A549 (cell line): ENCODE measurements around the gene NOXA1.

Experiments used
- BHLHE40 ChIP-seq: IDR thresholded peaks from 2 replicates; pipeline ENCODE4 v1.6.1; 2012; ENCODE audit warnings: low read depth, low read length, inconsistent platforms
- CEBPB ChIP-seq, 2 experiments: fragments of >200 bp in 1 of 2; sonication (Bioruptor Twin) in 1 of 2; formaldehyde crosslinking in 1 of 2; IDR thresholded peaks; 2 replicates each; pipeline ENCODE4 v1.6.1; 2012 to 2016
- EHF ChIP-seq: fragments of 250-450 bp; sonication (Bioruptor Pico); IDR thresholded peaks from 2 replicates; pipeline ENCODE4 v1.5.0; 2020; ENCODE audit warnings: mild to moderate bottlenecking
- EP300 ChIP-seq, 2 experiments: fragments of >200 bp; sonication (Bioruptor Twin); formaldehyde crosslinking; IDR thresholded peaks; 2 replicates in 1 of 2; 3 replicates in 1 of 2; pipeline ENCODE4 v1.6.1; 2016 to 2017
- JUNB ChIP-seq: fragments of >200 bp; sonication (Bioruptor Twin); formaldehyde crosslinking; IDR thresholded peaks from 2 replicates; pipeline ENCODE4 v1.6.1; 2016
- KDM1A ChIP-seq: fragments of 200-600 bp; sonication (generic); IDR thresholded peaks from 2 replicates; pipeline ENCODE4 v1.6.1; 2016; ENCODE audit warnings: low read depth, mild to moderate bottlenecking
- MYC ChIP-seq: IDR thresholded peaks from 2 replicates; pipeline ENCODE4 v1.6.1; 2012; ENCODE audit warnings: mild to moderate bottlenecking, inconsistent platforms, low read length, improper control_type of control experiment, borderline replicate concordance
- PHF8 ChIP-seq: fragments of 200-600 bp; sonication (generic); IDR thresholded peaks from 2 replicates; pipeline ENCODE4 v1.6.1; 2016; ENCODE audit warnings: low read depth, mild to moderate bottlenecking, antibody characterized with exemption, moderate library complexity, borderline replicate concordance
- POLR2A ChIP-seq: IDR thresholded peaks from 2 replicates; pipeline ENCODE4 v1.6.1; 2012; ENCODE audit warnings: mild to moderate bottlenecking, low read length
- POLR2AphosphoS2 ChIP-seq: conservative IDR thresholded peaks from 2 replicates; pipeline ENCODE4 v1.6.1; 2012; ENCODE audit warnings: low read length, improper control_type of control experiment, inconsistent platforms
- SMC3 ChIP-seq: fragments of >200 bp; sonication (Bioruptor Twin); formaldehyde crosslinking; IDR thresholded peaks from 3 replicates; pipeline ENCODE4 v1.6.1; 2018; ENCODE audit warnings: inconsistent platforms
- ZNF302 ChIP-seq: fragments of 250-450 bp; sonication (Bioruptor Pico); IDR thresholded peaks from 2 replicates; pipeline ENCODE4 v1.9.0; 2021; ENCODE audit warnings: inconsistent platforms, mild to moderate bottlenecking, moderate library complexity
- ZSCAN20 ChIP-seq: fragments of 250-450 bp; sonication (Bioruptor Pico); IDR thresholded peaks from 2 replicates; pipeline ENCODE4 v1.8.0; 2022; ENCODE audit warnings: mild to moderate bottlenecking, moderate library complexity
- TF ChIP-seq, protein P1 (sequence below): fragments of >200 bp; sonication (Bioruptor Twin); formaldehyde crosslinking; IDR thresholded peaks from 3 replicates; pipeline ENCODE4 v1.5.1; 2016

GRCh38 chr9:137456864-137457405 lies 33.7 kb downstream of the NOXA1 start:
- TF ChIP-seq, protein P1, sequence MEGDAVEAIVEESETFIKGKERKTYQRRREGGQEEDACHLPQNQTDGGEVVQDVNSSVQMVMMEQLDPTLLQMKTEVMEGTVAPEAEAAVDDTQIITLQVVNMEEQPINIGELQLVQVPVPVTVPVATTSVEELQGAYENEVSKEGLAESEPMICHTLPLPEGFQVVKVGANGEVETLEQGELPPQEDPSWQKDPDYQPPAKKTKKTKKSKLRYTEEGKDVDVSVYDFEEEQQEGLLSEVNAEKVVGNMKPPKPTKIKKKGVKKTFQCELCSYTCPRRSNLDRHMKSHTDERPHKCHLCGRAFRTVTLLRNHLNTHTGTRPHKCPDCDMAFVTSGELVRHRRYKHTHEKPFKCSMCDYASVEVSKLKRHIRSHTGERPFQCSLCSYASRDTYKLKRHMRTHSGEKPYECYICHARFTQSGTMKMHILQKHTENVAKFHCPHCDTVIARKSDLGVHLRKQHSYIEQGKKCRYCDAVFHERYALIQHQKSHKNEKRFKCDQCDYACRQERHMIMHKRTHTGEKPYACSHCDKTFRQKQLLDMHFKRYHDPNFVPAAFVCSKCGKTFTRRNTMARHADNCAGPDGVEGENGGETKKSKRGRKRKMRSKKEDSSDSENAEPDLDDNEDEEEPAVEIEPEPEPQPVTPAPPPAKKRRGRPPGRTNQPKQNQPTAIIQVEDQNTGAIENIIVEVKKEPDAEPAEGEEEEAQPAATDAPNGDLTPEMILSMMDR = no peak
- TF ChIP-seq KDM1A (no peak), ZSCAN20 (CRISPR knock-in tag) (no peak), ZNF302 (no peak), JUNB (no peak), POLR2A (no peak), MYC (no peak), POLR2AphosphoS2 (no peak), EHF (CRISPR knock-in tag) (no peak), SMC3 (no peak), CEBPB (IDR thresholded peaks at IDR 0.05) (no peak), BHLHE40 (no peak), PHF8 (no peak), EP300 (IDR thresholded peaks at IDR 0.05) (no peak)
